Activated B cell treated with CpG ODN at 0.5 μM for 24 hours (primary cell): ENCODE measurements around the gene WFIKKN2. TPM values are rescaled to one million over a fixed set of nuclear protein-coding genes. Genes with fewer than 3 reads are reported as not detected.

Experiments
- ATAC-seq: fragments of 200-7000 bp; cut with Tn5 transposase; one replicate; pipeline ENCODE4 v1.10.0; 2021; ENCODE audit warnings: low read depth, mild to moderate bottlenecking, moderate library complexity
- CTCF ChIA-PET: fragments of 350-600 bp; sonication (Branson Sonifier 250); formaldehyde crosslinking; loops from one replicate; lab custom pipeline; 2021; ENCODE audit warnings: antibody characterized with exemption; lab: Charles Lee
- POLR2A ChIA-PET: fragments of 350-600 bp; sonication (Branson Sonifier 250); formaldehyde crosslinking; loops from one replicate; lab custom pipeline; 2021; ENCODE audit warnings: antibody characterized with exemption; lab: Charles Lee
- DNase-seq: peaks from one replicate; pipeline ENCODE4 v3.0.0; 2022
- H3K27ac Mint-ChIP-seq: one replicate; pipeline ENCODE4 v1.8.0; 2020; ENCODE audit warnings: mixed read lengths
- H3K27me3 Mint-ChIP-seq: one replicate; pipeline ENCODE4 v1.8.0; 2021; ENCODE audit warnings: mixed read lengths
- H3K36me3 Mint-ChIP-seq: one replicate; pipeline ENCODE4 v1.8.0; 2021; ENCODE audit warnings: low read depth, mixed read lengths
- H3K4me1 Mint-ChIP-seq: one replicate; pipeline ENCODE4 v1.8.0; 2021; ENCODE audit warnings: mixed read lengths
- H3K4me3 Mint-ChIP-seq: one replicate; pipeline ENCODE4 v1.8.0; 2020; ENCODE audit warnings: mild to moderate bottlenecking, mixed read lengths
- H3K9me3 Mint-ChIP-seq: one replicate; pipeline ENCODE4 v1.8.0; 2020; ENCODE audit warnings: mixed read lengths
- CTCF ChIP-seq: fragments of 200-600 bp; IDR thresholded peaks from one replicate; pipeline ENCODE4 v1.8.0; 2022; ENCODE audit warnings: antibody characterized with exemption, mild to moderate bottlenecking
- intact Hi-C: fragments of 100-400 bp; cut with micrococcal nuclease; formaldehyde crosslinking; loops from one replicate; pipeline ENCODE4 v1.15.1; 2024
- total RNA-seq: library from RNA; stranded (reverse); gene quantifications from 2 replicates; pipeline ENCODE4 v1.2.3, GENCODE V29; 2022

The WFIKKN2 gene
- total RNA-seq, 1 donor from 2014 or later = not detected

GRCh38 chr17:50891577-50891989 is 56.2 kb downstream of the WFIKKN2 start:
- Mint-ChIP-seq H3K27ac (no peak overlapping the region), H3K4me3 (no peak overlapping the region), H3K36me3 (no peaks in the 10 kb centered on the region), H3K9me3 (no peaks in the 10 kb centered on the region), H3K27me3 (no peaks in the 10 kb centered on the region), H3K4me1 (no peaks in the 10 kb centered on the region)
- no peak for TF ChIP-seq CTCF
- POLR2A ChIA-PET = interaction anchor here (2.0 kb wide), 1 partner anchor 25 kb away, joined by 4 read pairs; the partner anchor contains the start of gene TOB1
- CTCF ChIA-PET = interaction anchor here (1.1 kb wide), 1 partner anchor 39 kb away, joined by 3 read pairs; no protein-coding TSS in a partner anchor
- intact Hi-C loops = no loop called here
- ATAC-seq (no peak), DNase-seq (no peak)

Other genes with a start within 250 kb of the WFIKKN2 start
- gene ABCC3, start 200.7 kb upstream of the WFIKKN2 start, total RNA-seq = 0.20 and 0.88 TPM in 2 replicates
- gene ANKRD40, start 127.7 kb upstream of the WFIKKN2 start, total RNA-seq = 39.0 and 40.3 TPM in 2 replicates
- 158 and 162 TPM in 2 replicates for gene LUC7L3, start 116.0 kb upstream of the WFIKKN2 start, total RNA-seq
- 0.42 TPM in 1 of 2 replicates, not detected in the other for gene ANKRD40CL, start 68.1 kb upstream of the WFIKKN2 start, total RNA-seq
- gene TOB1, start 30.8 kb downstream of the WFIKKN2 start, total RNA-seq = 18.8 and 20.4 TPM in 2 replicates